ENCODE results near the gene TMF1.

Gene TMF1

GRCh38 chr3:69051756-69052471 is at the start of gene TMF1:
Gene TMF1, minus strand, starts transcription at chr3:69052333. Its CDS starts 247 bp downstream, at chr3:69052086.
- peak; percentile 97 for DNase-seq (ENCODE audit: low read depth, low spot score)

DNA sequence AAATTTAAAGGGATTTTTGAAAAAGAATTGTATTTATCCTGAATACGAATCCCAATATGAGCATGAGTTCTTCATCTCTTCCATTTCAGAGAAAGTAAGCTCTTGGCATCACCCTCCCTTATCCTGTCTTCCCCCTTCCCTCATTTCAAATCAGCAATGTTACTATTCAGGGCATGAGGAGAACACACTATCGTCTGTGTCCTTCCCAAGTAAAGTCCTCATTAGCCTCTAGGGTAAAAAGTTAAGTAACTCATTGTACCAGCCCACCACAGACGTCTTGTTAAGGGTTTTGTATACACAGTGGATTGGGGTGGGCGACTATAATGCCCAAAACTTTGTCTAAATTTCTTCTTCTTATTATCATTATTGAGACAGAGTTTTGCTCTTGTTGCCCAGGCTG is 47.4 kb upstream of the TMF1 start:
- DNase-seq (ENCODE audit: low read depth, low spot score): no peak

DNA sequence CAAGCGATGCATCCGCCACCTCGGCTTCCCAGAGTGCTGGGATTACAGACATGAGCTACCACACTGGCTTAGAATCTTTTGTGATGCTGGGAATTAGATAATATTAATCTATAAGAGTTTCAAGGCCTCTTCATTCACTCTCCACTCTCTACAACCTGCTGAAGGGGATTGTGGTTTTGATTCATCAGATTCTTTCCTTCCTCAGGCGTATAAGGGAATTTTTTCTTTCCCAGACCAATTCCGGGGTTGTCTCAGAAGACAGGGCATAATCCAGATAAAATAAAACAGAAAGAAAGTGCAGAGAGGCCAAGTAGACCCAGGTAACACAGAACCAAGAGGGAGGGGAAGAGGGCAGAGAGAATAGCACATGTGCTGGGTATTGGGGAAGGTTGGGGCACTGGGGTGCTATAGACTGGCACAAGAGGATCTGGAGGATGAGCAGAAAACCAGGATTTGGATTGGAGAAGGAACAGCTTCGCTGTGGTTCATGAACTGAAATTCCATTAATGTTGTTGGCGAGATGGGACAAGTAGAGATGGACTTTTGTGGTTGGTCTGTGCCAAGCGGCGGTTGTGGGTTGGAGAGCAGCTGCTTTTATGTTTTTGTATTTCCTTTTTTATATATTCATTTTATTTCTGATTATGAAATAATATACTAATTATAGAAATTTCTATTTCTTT is 45.4 kb upstream of the TMF1 start:
- no peak for DNase-seq (ENCODE audit: low read depth, low spot score)

- DNase-seq (ENCODE audit: low read depth, low spot score): no peak
Observed at GRCh38 chr3:69096299-69096698, 44.2 kb upstream of the TMF1 start.

DNA sequence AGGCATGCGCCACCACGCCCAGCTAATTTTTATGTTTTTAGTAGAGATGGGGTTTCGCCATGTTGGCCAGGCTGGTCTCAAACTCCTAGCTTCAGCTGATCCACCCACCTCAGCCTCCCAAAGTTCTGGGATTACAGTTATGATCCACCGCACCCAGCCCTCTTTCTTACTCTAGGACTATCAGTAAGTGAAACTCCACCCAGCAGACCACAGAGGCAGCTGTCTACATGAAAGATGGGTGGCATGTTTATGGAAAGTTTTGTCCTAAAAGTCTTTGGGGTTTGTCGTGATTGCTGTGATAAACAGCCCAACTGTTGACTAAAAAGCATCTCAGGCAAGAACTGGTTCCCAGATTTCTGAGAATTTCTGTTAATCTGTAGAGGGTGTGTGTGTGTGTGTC is 43.5 kb upstream of the TMF1 start:
- no peak for DNase-seq (ENCODE audit: low read depth, low spot score)

DNA sequence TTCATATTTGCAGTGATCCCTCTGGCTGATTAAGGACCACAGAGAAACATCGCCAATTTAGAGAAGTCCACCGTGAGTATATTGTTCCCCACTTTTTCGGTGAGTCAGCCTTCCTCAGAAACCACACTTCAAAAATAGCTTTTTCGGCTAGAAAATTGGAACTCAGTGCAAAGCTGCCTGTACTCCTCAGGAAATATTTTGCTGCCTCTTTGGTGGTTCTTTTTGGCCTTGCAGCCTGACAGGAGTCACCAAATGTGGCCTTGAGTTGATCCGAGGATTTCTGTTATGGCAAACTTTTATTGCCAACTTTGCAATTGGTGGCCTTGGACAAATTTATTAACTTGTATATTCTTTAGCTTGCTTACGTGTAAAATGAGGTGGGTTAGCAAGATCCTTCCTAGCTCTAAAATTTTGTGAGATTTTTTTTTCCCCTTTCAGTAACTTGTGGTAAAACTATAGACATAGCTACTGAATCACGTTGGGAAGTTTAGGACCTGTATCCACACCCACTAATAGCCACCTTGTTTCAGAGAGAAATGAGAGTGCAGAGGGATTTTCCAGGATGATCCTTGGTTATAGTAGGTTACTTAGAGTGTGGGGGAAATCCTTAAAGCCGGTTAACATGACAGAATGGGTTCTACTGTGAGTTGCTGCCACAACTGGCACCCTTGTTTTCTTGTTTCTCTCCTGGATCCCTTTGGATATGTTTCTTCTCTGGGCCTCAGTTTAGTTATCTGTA is 42.5 kb upstream of the TMF1 start:
- DNase-seq (ENCODE audit: low read depth, low spot score): no peak

DNA sequence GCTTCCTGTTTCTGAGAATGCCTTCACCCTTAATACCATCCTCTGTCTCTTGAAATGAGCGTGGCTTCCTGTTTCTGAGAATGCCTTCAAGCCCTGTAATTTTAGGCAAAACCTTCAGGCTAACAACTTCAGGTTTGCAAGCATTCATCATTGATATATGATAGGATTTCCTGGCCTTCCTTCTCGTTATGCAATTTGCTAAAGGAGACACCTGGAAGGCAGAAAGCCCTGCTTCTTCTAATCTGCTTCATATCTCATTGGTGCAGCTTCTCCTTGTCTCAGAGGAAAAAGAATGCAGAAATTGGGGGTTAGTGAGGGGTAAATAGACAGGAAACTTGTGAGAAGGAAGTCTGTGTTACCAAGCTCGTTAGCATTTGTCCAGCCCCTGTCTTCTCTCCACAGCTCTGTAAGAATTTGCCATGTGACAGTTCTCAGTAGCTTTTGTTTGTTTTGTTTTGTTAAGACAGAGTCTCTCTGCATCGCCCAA is 39.9 kb upstream of the TMF1 start:
- no peak for DNase-seq (ENCODE audit: low read depth, low spot score)

DNA sequence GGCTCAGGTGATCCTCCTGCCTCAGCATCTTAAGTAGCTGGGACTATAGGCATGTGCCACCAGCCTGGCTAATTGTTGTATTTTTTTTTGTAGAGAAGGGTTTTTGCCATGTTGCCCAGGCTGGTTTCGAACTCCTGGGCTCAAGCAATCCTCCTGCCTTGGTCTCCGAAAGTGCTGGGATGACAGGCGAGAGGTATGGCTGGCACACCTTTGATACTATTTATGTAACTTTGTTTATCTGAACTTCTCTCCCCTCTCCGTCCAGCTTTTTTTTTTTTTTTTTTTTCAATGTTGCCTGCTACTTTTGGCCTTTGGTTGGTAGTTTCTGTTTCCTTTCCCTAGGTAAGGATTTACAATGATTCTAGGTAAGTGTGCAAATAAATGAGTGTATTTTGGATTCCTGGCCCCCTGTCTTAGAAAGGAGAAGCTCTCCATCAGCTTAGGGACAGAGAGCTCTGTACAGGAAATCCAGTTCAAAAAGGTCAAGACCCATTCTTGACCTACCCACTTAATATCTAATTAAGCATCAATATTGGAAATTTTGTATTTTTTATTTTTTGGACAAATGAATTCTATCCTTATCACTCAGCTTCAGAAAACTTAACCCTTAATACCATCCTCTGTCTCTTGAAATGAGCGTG is 39.4 kb upstream of the TMF1 start:
- DNase-seq (ENCODE audit: low read depth, low spot score): no peak

DNA sequence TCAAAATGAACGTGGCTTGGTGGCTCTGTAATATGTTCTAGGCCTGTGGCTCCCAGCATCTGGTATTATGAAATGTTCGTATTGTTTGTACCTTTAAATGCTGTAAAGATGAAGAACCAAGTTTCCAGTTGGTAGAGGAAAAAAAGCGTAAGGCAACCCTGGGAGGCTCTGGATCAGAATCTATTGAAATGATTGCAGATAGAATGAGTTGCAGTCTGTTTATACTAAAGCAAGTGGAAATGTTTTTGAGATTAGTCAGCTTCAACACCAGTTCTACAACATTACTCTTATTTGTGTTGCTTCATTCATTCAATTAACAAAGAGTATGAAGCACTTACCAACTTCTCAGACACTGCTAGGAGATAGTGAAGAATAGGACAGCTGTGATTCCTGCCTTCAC is 37.9 kb upstream of the TMF1 start:
- DNase-seq (ENCODE audit: low read depth, low spot score): no peak

- DNase-seq (ENCODE audit: low read depth, low spot score): no peak
Observed at GRCh38 chr3:69088063-69088462, 35.9 kb upstream of the TMF1 start.

GRCh38 chr3:69087030-69087791 is 35.1 kb upstream of the TMF1 start:
- DNase-seq (ENCODE audit: low read depth, low spot score): no peak

GRCh38 chr3:69085833-69086722 is 33.9 kb upstream of the TMF1 start:
- no peak for DNase-seq (ENCODE audit: low read depth, low spot score)

- no peak for DNase-seq (ENCODE audit: low read depth, low spot score)
Observed at GRCh38 chr3:69085168-69085832, 33.2 kb upstream of the TMF1 start.

GRCh38 chr3:69084326-69085167 is 32.4 kb upstream of the TMF1 start, which contains the start of gene ARL6IP5:
Gene ARL6IP5, plus strand, starts transcription at chr3:69084937. Its CDS starts 111 bp downstream, at chr3:69085048.
- DNase-seq (ENCODE audit: low read depth, low spot score): peak; percentile 84

DNA sequence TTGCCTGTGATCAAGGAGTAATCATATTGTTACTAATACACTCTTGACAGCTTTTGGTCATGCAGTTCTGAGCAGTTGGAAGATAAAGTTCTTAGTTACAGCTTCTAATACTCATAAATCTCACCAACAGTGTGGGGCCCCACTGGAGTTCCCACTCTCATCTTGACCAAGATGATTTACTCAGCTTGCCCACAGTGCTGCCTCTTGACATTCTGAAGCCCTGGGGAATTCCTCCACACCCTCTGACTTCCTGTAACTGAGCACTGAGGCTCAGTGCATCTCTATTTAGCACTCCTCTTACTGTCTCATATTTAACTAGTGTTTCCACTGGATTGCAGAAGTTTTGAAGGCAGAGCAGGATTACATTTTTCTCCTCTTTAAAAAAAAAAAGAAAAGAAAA is 30.7 kb upstream of the TMF1 start:
- DNase-seq (ENCODE audit: low read depth, low spot score): peak; percentile 62

DNA sequence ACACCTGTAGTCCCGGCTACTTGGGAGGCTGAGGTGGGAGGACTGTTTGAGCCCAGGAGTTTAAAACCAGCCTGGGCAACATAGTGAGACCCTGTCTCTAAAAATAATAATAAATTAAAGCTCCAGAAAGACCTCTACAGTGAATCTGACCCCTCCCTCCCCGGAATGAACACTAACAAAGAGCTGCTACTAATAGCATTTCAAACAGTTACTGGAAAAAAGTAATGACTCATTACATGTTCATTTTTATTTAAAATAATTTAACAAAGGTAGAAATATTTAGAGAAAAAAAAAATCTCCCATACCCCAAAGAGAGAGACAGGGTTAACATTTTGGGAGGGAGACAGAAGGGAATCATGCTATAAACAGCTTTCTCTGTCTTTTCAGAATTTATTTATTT is 30.2 kb upstream of the TMF1 start:
- no peak for DNase-seq (ENCODE audit: low read depth, low spot score)

GRCh38 chr3:69081583-69082262 is 29.6 kb upstream of the TMF1 start:
- DNase-seq (ENCODE audit: low read depth, low spot score): no peak

Measured in activated CD4-positive, CD25-positive, alpha-beta regulatory T cell treated with anti-CD3 and anti-CD28 coated beads, Interleukin-2, amount 50 U/mL, for 16 hours (primary cell).